OCI-LY3 (cell line): ENCODE data around the gene ZNF318.
A peak's percentile ranks its signal among the peaks of the same experiment; 100 is the strongest.
"Not testable (repeated sequence)": the region's sequence is repeated elsewhere in the genome, so short reads cannot be mapped to it uniquely, and the experiment has no call there.

Experiments
- H2AFZ ChIP-seq: fragments of 200-600, 300-600 bp; shearing (Covaris generic); 2 replicates; pipeline ENCODE4 v1.6.0; 2014; ENCODE audit warnings: antibody characterized with exemption, low read depth, low read length
- H3K27ac ChIP-seq: fragments of 200-600, 300-600 bp; sonication (generic); 2 replicates; pipeline ENCODE4 v1.5.1; 2014; ENCODE audit warnings: mild to moderate bottlenecking, low read length, moderate library complexity, mixed read lengths
- H3K27me3 ChIP-seq: fragments of 200-600, 300-600 bp; sonication (generic); 2 replicates; pipeline ENCODE4 v1.6.1; 2014; ENCODE audit warnings: low read depth, low read length, mixed read lengths
- H3K36me3 ChIP-seq: fragments of 200-600, 300-600 bp; sonication (generic); replicated peaks from 2 replicates; pipeline ENCODE3; 2014; ENCODE audit warnings: low read depth, low read length, mixed read lengths
- H3K4me1 ChIP-seq: fragments of 300-600, 200-600 bp; sonication (generic); 2 replicates; pipeline ENCODE4 v1.6.1; 2014; ENCODE audit warnings: low read length, mixed read lengths
- H3K4me2 ChIP-seq: fragments of 200-600, 300-600 bp; sonication (generic); 2 replicates; pipeline ENCODE4 v1.6.1; 2014; ENCODE audit warnings: low read length, mixed read lengths
- H3K4me3 ChIP-seq: fragments of 300-600, 200-600 bp; sonication (generic); 2 replicates; pipeline ENCODE4 v1.5.1; 2014; ENCODE audit warnings: antibody characterized with exemption, mild to moderate bottlenecking, low read length, moderate library complexity
- H3K79me2 ChIP-seq: fragments of 300-600, 200-600 bp; shearing (Covaris generic); 2 replicates; pipeline ENCODE4 v1.6.1; 2014; ENCODE audit warnings: mild to moderate bottlenecking, low read length, mixed read lengths
- H3K9ac ChIP-seq: fragments of 300-600, 200-600 bp; shearing (Covaris generic); 2 replicates; pipeline ENCODE4 v1.6.0; 2014; ENCODE audit warnings: mild to moderate bottlenecking, low read length, moderate library complexity
- H3K9me3 ChIP-seq: fragments of 200-600, 300-600 bp; shearing (Covaris generic); 2 replicates; pipeline ENCODE4 v1.6.1; 2014; ENCODE audit warnings: low read length, mixed read lengths; ENCODE audit not compliant: insufficient read depth
- H4K20me1 ChIP-seq: fragments of 200-600, 300-600 bp; sonication (generic); 2 replicates; pipeline ENCODE4 v1.6.1; 2016; ENCODE audit warnings: low read length, mixed read lengths; ENCODE audit not compliant: insufficient read depth
- EZH2phosphoT487 ChIP-seq: fragments of 200-600 bp; shearing (Covaris generic); IDR thresholded peaks from 2 replicates; pipeline ENCODE4 v1.6.1; 2018; ENCODE audit warnings: antibody characterized with exemption, mixed run types, low read depth
- TF ChIP-seq, protein P1 (sequence below): fragments of 200-600, 300-600 bp; sonication (generic); IDR thresholded peaks from 2 replicates; pipeline ENCODE4 v1.5.1; 2014; ENCODE audit warnings: antibody characterized with exemption, low read length, low read depth

Gene ZNF318

DNA sequence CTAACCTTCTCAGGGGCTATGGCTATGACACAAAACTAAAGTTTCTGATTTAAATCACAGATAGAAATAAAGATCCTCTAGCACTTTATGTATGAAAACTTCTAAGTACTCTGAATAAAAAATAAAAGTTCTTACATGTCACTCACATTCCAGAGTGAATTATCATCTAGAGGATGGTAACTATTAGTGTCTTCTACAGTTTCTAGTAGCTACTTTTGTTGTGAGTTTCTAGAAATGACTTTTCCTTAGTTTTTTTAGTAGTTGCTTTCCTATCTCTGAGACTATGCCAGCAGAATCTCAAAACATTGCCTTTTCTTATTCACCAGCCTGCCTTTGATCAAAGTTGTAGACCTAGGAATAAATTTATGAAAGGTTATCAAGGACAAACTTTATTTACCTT is 10.1 kb downstream of the ZNF318 start:
- no peak overlapping the region for H2AFZ ChIP-seq
- no peaks in the 10 kb centered on the region for H3K9me3 ChIP-seq
- peaks cover 28% of the 10 kb centered on the region; the same call in 1 of the 2 replicates for H4K20me1 ChIP-seq
- no peak overlapping the region for H3K4me2 ChIP-seq
- H3K9ac ChIP-seq, result no peak overlapping the region
- H3K27me3 ChIP-seq, result no peaks in the 10 kb centered on the region
- peaks cover 41% of the 10 kb centered on the region for H3K79me2 ChIP-seq
- no peak overlapping the region for H3K27ac ChIP-seq
- no peak overlapping the region for H3K4me3 ChIP-seq
- H3K4me1 ChIP-seq, result peaks cover 13% of the 10 kb centered on the region
- TF ChIP-seq, protein P1, sequence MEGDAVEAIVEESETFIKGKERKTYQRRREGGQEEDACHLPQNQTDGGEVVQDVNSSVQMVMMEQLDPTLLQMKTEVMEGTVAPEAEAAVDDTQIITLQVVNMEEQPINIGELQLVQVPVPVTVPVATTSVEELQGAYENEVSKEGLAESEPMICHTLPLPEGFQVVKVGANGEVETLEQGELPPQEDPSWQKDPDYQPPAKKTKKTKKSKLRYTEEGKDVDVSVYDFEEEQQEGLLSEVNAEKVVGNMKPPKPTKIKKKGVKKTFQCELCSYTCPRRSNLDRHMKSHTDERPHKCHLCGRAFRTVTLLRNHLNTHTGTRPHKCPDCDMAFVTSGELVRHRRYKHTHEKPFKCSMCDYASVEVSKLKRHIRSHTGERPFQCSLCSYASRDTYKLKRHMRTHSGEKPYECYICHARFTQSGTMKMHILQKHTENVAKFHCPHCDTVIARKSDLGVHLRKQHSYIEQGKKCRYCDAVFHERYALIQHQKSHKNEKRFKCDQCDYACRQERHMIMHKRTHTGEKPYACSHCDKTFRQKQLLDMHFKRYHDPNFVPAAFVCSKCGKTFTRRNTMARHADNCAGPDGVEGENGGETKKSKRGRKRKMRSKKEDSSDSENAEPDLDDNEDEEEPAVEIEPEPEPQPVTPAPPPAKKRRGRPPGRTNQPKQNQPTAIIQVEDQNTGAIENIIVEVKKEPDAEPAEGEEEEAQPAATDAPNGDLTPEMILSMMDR, result no peak
- TF ChIP-seq EZH2phosphoT487, result no peak
- H3K36me3 ChIP-seq, result peaks cover 75% of the 10 kb centered on the region

DNA sequence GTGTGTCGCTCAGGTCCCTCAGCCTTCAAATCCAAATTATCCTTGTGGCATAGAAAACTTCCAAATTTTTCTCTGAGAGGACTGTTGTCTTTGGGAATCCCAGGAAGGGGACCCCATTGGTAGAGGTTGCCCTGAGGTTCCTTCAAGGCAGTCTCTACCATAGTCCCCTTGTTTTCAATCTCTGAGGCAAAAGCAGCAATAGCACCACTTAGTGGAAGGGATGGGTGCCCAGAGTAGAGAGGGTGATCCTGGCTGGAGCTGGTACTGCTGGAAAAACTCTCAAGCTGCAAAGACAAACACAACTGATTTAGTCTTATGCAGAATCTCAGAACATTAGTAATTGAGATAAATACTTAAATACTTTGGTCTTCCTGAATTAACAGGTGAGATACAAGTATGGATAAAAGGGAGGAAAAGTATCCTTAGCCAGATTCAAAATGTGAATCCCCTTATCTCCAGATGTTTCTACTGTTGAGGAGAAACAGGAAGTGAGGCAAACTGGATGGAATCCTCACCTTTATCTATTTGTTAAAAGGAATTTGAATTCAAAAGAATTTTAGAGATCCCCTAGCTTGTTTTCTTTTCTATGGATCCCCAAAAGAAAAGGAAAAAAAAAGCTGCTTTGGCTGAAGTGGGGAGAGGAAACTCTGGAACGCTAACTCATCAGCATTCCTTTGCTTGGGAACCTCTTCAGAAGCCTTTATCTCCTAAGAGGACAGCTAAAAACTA is 13.4 kb downstream of the ZNF318 start:
- Histone ChIP-seq H3K9ac (no peak overlapping the region), H3K9me3 (no peaks in the 10 kb centered on the region), H3K4me2 (no peak overlapping the region), H2AFZ (no peak overlapping the region), H3K4me1 (peaks cover 13% of the 10 kb centered on the region), H4K20me1 (peaks cover 30% of the 10 kb centered on the region; the same call in 1 of the 2 replicates), H3K27me3 (no peaks in the 10 kb centered on the region), H3K36me3 (peaks cover 84% of the 10 kb centered on the region), H3K79me2 (peaks cover 43% of the 10 kb centered on the region), H3K27ac (no peak overlapping the region), H3K4me3 (no peak overlapping the region)
- TF ChIP-seq, protein P1, result peak; percentile 87
- TF ChIP-seq EZH2phosphoT487, result no peak

DNA sequence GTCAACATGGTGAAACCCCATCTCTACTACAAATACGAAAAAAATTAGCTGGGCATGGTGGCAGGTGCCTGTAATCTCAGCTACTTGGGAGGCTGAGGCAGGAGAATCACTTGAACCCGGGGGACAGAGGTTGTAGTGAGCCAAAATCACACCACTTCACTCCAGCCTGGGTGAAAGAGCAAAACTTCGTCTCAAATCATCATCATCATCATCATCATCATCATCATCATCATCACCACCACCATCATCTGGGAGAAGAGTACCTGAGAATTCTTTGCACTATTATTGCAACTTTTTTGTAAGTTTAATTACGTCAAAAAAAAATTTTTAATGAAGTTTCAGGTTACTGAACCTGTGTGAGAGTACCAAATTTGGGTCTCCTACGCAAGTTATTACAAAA is 17.5 kb downstream of the ZNF318 start:
- H3K36me3 ChIP-seq, result peaks cover 76% of the 10 kb centered on the region
- H3K27me3 ChIP-seq, H3K4me2 ChIP-seq, H2AFZ ChIP-seq, H3K9me3 ChIP-seq, H3K27ac ChIP-seq, H3K4me3 ChIP-seq, H3K9ac ChIP-seq: not testable (repeated sequence)
- peaks cover 29% of the 10 kb centered on the region for H3K79me2 ChIP-seq
- H4K20me1 ChIP-seq, result peaks cover 15% of the 10 kb centered on the region; the same call in 1 of the 2 replicates
- peaks cover 38% of the 10 kb centered on the region for H3K4me1 ChIP-seq

DNA sequence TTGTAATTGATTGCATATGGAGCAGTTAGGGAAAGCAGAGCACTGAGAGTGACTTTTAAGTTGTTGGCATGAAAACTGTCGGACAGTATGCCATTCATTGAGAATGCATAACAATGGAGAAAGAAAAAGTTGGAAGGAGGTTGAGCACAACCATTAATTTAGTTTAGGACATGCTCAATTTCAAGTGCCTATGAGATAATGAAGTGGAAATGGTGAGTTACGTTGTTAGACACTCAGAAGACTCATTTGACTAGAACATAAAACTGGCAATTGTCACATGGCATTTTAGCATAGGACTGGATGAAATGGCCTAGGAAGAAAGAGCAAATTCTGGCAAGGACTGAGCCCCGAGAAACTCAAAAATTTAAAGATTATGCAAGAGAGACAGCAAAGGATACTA is 22.0 kb downstream of the ZNF318 start:
- Histone ChIP-seq H3K4me1 (peaks cover 32% of the 10 kb centered on the region), H3K27ac (peak overlapping the region; percentile 81), H3K4me2 (peak overlapping the region; percentile 57), H3K36me3 (peaks cover 71% of the 10 kb centered on the region), H3K9me3 (no peaks in the 10 kb centered on the region), H3K79me2 (peaks cover 23% of the 10 kb centered on the region), H2AFZ (no peak overlapping the region), H3K9ac (peak overlapping the region; percentile 40; the same call in 1 of the 2 replicates), H3K27me3 (no peaks in the 10 kb centered on the region), H3K4me3 (peak overlapping the region; percentile 27), H4K20me1 (no peaks in the 10 kb centered on the region; the same call in 1 of the 2 replicates)
- TF ChIP-seq, protein P1, result no peak
- TF ChIP-seq EZH2phosphoT487, result no peak
